Middle frontal gyrus (tissue), 1 donor: ENCODE measurements around the gene CBX8.

Experiments used
- DNase-seq: peaks from one replicate; pipeline ENCODE4 v3.0.0-alpha.2; 2015; ENCODE audit warnings: low spot score; ENCODE audit errors: extremely low spot score

The CBX8 gene

GRCh38 chr17:79835470-79835899, 38.6 kb upstream of the CBX8 start:
- no peak for DNase-seq

GRCh38 chr17:79834565-79835469, 37.9 kb upstream of the CBX8 start:
- no peak for DNase-seq

GRCh38 chr17:79833744-79834564, 37.1 kb upstream of the CBX8 start:
- DNase-seq = no peak

GRCh38 chr17:79833110-79833450, 36.2 kb upstream of the CBX8 start:
- DNase-seq = no peak

- no peak for DNase-seq
Measured at GRCh38 chr17:79832218-79833109, 35.6 kb upstream of the CBX8 start.

GRCh38 chr17:79831265-79832217, 34.7 kb upstream of the CBX8 start:
- DNase-seq = no peak

- no peak for DNase-seq
Measured at GRCh38 chr17:79830763-79831264, 33.9 kb upstream of the CBX8 start.

- no peak for DNase-seq
Measured at GRCh38 chr17:79830303-79830702, 33.4 kb upstream of the CBX8 start.

- no peak for DNase-seq
Measured at GRCh38 chr17:79829457-79829856, 32.6 kb upstream of the CBX8 start.

GRCh38 chr17:79829004-79829403, 32.1 kb upstream of the CBX8 start:
- no peak for DNase-seq

GRCh38 chr17:79826841-79827578, 30.1 kb upstream of the CBX8 start:
- DNase-seq = no peak

GRCh38 chr17:79826204-79826680, 29.4 kb upstream of the CBX8 start:
- no peak for DNase-seq

GRCh38 chr17:79825580-79825921, 28.7 kb upstream of the CBX8 start:
- no peak for DNase-seq

GRCh38 chr17:79824893-79825579, 28.2 kb upstream of the CBX8 start:
- no peak for DNase-seq

GRCh38 chr17:79824234-79824633, 27.4 kb upstream of the CBX8 start:
- DNase-seq = no peak

- no peak for DNase-seq
Measured at GRCh38 chr17:79822583-79823124, 25.8 kb upstream of the CBX8 start.

- no peak for DNase-seq
Measured at GRCh38 chr17:79821331-79822095, 24.6 kb upstream of the CBX8 start.

- DNase-seq = no peak
Measured at GRCh38 chr17:79820959-79821330, 24.1 kb upstream of the CBX8 start.
